CD4-positive, alpha-beta T cell treated with Interleukin-1 beta for 1 hour (primary cell): ENCODE measurements around the gene NLRP14.

ENCODE experiments used
- DNase-seq, 2 donors: peaks; one replicate each; pipeline ENCODE4 v3.0.0-alpha.2; 2020 to 2022

NLRP14 gene

DNA sequence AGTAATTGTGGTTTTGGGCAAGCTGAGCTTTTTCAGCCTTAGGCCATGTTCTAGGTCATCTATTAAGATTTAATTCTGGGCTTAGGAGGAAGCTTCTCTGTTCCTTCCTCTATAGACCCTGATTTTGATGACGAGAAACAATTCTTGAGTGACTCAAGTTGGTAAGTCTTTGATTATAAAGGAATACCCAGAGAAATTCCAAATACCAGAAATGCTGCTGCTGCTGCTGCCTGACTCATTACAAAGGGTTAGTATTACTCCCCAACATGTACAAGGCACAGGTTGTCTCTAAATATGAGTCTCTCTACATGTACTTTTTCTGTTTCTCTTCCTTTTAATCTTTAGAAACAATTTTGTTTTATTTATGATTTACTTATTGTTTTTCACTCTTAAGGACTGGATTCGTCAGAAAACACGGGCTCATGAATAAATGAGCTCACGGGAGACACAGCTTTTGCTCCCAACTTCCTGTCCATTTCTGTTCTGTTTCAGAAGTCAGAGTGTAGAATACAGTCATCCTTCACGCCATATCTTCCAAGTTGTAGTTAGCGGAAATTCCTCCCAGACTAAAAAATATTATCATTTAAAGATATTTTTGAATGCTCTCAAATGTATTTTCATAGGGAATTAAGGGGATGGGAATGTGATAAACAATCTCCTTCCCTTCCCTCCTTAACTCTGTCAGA, 36.7 kb downstream of the NLRP14 start:
- no peak for DNase-seq

DNA sequence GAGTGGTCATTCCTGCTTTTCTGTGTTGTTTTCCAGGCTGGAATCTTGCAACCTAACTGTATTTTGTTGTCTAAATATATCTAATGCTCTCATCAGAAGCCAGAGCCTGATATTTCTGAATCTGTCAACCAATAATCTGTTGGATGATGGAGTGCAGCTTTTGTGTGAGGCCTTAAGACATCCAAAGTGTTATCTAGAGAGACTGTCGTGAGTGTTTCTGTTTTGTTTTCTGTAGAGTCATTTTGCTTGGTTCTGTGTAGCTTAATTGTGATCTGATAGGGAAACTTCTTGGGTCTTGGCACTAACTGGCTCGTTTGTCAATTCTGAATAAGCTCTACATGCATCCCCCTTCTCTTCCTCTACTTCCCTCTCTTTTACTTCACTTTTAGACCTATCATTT, 37.4 kb downstream of the NLRP14 start:
- DNase-seq: no peak

DNA sequence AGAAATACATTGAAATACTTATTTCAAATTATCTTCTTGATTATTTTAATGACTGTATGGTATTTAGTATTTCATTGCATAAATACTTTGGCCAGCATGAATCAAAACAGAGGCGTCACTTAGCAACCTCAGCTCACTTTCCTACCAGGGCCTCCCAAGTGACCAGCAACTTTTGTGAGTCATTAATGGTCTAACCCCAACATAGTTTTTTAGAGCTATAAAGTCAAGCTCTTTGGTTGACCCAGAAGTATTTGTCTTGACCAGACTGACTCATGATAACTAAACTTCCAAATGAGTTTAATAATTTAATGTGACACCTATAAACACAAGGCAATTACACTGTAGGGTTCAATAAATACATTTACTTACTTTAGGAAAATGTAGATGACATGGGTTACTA, 40.6 kb downstream of the NLRP14 start:
- DNase-seq: no peak

DNA sequence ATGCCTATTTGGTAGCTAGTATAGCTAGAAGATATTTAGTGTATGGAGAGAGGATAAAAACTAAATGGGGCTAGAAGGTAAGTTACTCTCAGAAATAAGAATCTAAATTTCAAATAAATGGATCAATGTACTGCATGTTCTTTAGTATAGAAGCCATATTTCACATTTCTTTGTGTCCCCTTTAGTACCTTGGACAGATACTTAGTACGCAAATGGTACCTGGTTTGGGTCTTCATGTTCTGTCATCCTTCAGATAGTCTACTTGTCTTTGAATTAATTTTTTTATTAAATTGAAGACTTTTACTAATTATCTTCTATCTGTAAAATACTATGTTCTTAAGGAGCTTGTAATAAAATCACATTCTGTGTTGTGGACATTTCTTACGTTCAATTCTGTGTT, 42.3 kb downstream of the NLRP14 start:
- no peak for DNase-seq

DNA sequence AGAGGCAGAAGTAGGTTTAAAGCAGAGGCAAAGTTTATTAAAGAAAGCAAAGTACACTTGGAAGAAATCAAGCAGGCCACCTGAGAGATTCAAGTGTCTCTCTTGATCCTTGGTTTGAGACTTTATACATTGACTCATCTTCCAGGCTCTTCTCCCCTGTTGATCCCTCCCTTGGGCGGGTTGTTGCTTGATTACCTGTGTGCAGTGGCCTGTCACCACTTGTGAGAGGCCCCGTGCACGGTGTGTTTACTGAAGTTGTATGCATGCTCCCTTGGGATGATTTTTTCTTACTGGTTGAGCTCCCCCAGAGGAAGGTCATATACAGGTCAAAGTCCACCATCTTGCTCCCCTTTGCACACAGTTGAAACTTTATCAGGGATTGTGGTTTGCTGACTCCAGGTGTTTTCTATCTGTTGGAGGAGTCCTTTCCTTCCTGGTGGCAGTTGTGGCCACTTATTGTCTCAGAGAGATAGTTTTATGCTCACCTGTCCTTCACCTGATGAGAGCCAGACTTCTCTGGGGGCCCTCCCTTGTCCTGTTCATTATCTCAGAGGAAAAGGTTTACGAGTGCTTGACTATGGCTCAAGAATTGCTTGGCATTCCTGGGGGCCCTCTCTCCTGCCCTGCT, 52.2 kb downstream of the NLRP14 start:
- DNase-seq: no peak

DNA sequence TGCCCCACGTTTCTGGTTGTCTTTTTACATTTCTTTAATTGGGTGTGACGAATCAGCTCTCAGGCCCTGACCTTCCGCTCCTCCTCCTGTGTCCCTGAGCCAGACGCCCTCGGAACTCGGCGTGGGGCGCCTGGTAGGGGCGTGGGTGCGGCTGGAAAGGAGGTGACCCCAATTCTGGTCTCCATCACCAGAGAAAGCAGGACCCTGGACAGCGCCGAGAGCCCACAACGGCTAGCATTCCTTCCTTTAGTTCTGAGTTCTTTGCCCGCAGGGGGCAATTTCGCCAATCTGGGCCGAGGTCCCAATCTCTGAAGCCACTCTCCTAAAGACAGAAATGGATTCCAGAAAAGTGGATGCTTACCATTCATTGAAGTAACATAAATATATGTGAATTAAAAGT, 56.8 kb downstream of the NLRP14 start:
- no peak for DNase-seq

DNA sequence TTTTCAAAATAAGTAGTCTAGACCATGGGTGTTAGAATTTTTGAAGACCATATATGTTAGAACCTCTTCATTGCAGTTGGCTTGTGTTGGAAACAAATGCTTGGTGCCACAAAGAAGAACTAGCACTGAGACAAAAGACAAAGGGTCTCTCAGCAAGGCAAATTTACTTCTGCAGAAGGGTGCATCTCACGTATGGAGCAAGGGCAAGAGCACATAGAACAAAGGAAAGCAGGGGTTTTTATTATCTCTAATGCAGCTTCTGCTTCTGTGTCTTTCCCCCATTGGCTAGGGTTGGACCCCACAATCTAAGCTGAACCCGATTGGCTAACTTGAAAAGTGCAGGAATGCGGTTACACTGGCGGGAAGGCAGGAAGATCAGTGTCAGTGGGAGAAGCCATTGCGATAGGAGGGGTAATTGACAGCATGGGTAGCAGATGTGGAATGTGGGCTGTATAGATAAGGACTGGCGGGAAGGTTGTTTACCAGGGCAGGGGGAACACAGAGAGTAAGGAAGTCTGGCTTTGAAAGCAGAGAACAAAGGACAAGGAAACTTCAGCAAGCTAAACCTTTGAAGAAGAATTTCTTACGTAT, 59.4 kb downstream of the NLRP14 start:
- no peak for DNase-seq

DNA sequence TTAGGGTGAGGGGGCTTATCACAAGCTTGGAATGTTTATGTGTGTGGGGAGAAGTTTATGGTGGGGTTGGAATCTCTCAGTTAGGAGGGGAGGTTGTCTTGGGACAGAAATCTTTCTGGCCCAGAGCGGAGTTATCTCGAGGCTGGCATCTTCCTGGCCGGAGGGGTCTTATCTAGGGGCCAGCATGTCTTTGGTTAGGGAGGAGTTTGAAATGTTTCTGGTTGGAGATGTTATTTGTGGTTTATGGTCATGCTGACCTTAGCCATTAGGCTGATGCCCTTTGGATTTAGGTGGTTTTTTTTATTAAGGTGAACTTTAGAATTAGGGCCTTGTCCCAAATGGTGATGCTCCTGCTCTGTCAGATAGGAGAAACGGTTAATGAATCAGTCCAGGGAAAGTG, 60.6 kb downstream of the NLRP14 start:
- DNase-seq: no peak

DNA sequence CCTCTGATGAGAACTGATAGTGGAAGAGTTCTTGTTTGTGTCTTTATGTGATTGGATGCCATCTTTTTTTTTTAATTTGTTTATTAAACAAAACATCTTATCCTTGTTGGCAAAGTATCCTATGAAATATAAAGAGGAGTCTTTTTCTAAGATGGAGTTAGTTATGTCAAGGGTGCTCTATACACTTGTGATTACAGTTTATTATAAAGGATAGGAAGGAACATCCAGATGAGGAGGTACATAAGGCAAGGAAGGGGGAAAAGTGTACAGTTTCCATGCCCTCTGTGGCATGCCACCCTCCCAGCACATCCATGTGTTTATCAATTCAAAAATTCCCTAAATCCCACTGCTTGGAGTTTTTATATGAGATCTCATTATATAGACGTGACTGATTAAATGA, 61.2 kb downstream of the NLRP14 start:
- DNase-seq: no peak

DNA sequence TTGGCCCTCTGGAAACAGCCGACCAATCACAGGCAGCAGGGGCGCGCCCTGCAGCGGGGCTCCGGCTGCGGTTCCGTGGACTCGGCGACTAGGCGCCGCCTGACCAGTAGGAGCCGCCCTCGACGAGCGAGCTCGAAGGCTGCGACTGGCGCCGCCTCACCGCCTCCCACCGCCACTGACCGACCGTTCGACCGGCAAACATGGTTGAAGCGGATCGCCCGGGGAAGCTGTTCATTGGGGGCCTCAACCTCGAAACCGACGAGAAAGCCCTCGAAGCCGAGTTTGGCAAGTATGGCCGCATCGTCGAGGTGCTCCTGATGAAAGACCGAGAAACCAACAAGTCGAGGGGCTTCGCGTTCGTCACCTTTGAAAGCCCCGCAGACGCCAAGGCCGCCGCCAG, 68.6 kb downstream of the NLRP14 start, which contains the start of gene RBMXL2:
TSS of gene RBMXL2 (plus strand) at position 78 of the 400 bp plus-strand sequence. CDS start at position 201, 123 bp downstream.
- DNase-seq: no peak

DNA sequence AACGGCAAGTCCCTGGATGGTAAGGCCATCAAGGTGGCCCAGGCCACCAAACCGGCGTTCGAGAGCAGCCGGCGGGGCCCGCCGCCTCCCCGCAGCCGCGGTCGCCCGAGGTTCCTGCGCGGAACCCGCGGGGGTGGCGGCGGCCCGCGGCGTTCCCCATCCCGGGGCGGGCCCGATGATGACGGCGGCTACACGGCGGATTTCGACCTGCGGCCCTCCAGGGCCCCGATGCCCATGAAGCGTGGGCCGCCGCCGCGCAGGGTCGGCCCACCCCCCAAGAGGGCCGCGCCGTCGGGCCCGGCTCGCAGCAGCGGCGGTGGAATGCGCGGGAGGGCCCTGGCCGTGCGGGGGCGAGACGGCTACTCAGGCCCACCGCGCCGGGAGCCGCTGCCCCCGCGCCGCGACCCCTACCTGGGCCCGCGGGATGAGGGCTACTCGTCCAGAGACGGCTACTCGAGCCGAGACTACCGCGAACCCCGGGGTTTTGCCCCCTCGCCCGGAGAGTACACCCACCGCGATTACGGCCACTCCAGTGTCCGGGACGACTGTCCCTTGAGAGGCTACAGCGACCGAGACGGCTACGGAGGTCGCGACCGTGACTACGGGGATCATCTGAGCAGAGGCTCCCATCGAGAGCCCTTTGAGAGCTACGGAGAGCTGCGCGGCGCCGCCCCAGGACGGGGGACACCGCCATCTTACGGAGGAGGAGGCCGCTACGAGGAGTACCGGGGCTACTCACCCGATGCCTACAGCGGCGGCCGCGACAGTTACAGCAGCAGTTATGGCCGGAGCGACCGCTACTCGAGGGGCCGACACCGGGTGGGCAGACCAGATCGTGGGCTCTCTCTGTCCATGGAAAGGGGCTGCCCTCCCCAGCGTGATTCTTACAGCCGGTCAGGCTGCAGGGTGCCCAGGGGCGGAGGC, 69.3 kb downstream of the NLRP14 start:
- DNase-seq: no peak

DNA sequence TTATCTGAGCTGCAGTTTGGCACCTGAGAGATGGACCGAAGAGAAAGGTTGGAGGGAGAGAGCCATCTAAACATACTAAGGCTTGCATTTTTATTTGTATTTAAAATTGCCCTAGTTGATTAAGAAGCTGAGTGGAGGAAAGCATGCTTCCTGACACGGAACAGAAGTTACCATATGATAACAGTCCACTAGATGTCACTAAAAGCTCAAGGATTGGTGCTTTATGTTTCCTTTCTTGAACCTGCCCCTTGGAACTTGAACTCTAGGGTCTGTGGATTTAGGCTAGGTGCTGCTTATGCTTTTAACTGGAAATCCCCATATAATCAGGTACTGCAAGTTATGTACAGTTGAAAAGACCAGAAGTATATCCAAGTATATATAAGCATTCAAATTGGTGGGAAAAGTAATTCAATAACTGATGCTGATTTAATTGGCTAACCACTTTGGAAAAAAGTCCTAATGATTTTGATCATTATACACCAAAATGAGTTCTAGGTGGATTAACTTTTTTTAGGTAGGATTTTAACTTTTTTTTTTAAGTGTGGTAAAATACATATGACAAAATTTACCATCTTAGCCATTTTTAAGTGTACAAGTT, 78.1 kb downstream of the NLRP14 start:
- DNase-seq: peak in 1 of 2 donors; percentile 48

DNA sequence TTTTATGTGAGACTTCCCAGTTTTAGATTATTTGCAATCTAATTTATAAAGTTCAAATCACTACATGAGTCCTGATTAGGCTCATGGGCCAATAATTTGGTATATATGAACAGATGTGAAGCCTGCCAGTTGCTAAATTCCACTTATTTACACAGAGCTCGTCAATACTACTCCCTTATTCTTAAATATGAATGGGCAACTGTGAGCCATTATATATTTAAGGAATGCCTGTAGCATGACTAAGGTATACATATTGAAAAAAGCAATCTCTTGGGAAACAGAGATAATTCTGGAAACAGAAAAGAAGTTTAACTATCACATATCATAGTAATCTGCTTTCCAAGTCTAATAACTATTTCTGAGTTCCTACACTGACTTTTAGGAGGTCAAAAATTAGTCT, 95.5 kb downstream of the NLRP14 start:
- no peak for DNase-seq

DNA sequence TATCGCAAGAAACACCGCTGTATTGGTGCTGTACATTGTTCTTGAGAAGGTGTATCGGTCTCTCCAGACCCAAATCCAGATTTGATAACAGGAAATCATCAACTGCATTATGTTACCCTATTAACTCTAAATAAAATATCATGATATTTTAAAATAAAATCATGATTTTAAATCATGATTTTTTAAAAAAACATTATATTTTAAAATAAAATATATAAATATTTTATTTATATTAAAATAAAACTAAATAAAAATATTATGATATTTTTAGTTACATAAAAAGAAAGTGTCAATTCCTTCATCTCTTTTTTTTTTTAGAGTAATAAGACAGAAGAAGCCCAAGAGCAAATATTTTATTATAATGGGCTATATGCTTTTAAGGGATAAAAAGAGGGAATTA, 96.1 kb downstream of the NLRP14 start:
- DNase-seq: no peak
